ENCODE data around the gene CHST8.
"Not testable (repeated sequence)": the region's sequence is repeated elsewhere in the genome, so short reads cannot be mapped to it uniquely, and the experiment has no call there.

DNA sequence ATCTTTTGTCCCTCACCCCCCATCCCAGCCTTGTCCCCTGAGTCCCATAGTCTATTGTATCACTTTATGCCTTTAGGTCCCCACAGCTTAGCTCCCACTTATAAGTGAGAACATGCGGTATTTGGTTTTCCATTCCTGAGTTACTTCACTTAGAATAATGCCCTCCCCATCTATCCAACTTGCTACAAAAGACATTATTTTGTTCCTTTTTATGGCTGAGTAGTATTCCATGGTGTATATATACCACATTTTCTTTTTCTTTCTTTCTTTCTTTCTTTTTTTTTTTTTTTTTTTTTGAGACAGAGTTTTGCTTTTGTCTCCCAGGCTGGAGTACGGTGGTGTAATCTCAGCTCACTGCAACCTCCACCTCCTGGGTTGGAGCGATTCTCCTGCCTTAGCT lies 73.8 kb downstream of the CHST8 start:
- TF ChIP-seq JUN, NFE2L1 (CRISPR knock-in tag; IDR thresholded peaks at IDR 0.05): not testable (repeated sequence)

Measured in WTC11 (cell line).